Mesenteric fat pad (tissue), 1 donor: Measurements from ENCODE around the gene ARFGEF2. TPM values are rescaled to one million over a fixed set of nuclear protein-coding genes. Genes with fewer than 3 reads are reported as not detected.

Experiments
- DNase-seq: peaks from one replicate; pipeline ENCODE4 v3.0.0-alpha.2; 2020; ENCODE audit warnings: low spot score
- total RNA-seq: library from RNA; stranded (reverse); fragmentation: NEBNext Ultra II Directional; extraction: Animal tissue kit (Norgen Biotek cat#: 25700); gene quantifications from one replicate; pipeline ENCODE4 v1.2.1, GENCODE V29; 2021
- donor health status: DM: yes; HTN: yes; CAD: no.

The ARFGEF2 gene
- total RNA-seq, 1 donor from 2014 or later, result 30.1 TPM

DNA sequence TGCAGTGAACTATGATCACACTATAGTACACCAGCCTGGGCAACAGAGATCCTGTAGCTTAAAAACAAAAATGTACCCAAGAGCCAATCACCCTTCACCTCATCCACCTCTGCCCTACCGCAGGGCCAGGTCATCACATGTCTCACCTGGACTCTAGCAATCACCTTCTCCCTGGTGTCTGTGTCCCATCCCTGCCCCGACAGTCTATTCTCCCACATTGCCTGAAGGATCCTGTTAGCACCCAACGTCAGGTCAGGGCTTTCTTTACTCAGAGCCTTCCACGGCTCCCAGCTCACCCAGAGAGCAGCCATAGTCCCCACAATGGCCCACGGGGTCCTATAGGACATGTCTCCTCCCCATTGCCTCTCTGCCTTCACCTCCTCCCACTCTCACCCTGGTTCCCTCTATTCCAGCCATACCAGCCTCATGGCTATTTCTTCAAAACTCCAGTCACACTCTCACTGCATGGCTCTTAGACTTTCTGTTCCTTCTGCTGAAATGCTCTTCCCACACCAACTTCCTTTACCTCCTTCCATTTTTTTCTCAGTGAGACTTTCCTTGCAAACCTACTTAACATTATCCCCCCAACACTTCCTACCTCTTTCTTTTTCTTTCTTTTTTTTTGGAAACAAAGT is 22.5 kb upstream of the ARFGEF2 start:
- DNase-seq, result no peak

GRCh38 chr20:48899881-48900280 is 21.6 kb upstream of the ARFGEF2 start:
- no peak for DNase-seq

GRCh38 chr20:48901326-48901725 is 20.2 kb upstream of the ARFGEF2 start:
- DNase-seq, result no peak

DNA sequence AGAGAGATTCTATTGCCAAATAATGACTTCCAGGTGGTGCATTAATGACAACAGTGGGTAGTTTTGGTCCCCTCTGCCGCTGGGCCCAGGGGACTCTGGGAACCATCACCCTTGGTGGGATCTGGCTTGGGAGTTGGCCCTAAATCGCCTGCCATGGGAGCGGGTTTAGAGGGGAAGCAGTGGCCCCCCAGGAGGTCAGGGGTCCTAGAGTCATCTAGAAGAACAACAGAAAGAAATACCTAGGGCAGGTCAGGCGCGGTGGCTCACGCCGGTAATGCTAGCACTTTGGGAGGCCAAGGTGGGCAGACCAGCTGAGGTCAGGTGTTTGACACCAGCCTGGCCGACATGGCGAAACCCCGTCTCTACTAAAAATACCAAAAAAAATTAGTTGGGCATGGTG is 17.8 kb upstream of the ARFGEF2 start:
- DNase-seq, result no peak

GRCh38 chr20:48904566-48905296 is 16.8 kb upstream of the ARFGEF2 start:
- no peak for DNase-seq

GRCh38 chr20:48905297-48905647 is 16.2 kb upstream of the ARFGEF2 start:
- no peak for DNase-seq

DNA sequence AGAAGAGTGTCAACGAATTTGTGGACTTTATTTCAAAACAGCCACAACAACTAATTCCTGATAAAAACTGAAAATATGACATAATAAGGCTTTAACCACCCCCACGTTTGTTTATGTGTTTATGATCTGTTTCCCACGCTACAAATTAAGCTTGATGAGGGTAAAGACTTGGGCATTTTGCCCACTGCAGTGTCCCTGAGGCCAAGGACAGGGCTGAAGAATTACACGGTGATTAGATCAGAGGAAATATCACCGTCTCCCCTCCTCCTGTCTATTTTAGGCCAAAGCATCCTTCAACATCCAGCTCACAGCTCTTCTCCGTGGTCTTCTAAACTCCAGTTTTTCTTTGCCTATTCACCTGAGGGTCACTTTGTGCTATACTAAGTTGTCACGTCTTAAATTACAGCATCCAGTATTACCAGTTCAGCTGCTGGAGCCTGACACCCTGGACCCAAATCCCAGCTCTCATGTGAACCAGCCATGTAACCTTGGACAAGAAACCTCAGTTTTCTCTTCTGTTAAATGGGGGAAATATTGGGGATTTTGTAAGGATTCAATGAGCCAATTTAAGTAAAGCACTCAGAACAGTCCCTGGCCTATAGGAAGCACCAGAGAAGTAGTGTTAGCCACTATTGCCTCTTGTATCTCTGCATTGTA is 15.2 kb upstream of the ARFGEF2 start:
- DNase-seq, result no peak

GRCh38 chr20:48908656-48909319 is 12.7 kb upstream of the ARFGEF2 start:
- no peak for DNase-seq

- no peak for DNase-seq
Observed at GRCh38 chr20:48909910-48910309, 11.6 kb upstream of the ARFGEF2 start.

GRCh38 chr20:48910347-48910781 is 11.1 kb upstream of the ARFGEF2 start:
- no peak for DNase-seq

GRCh38 chr20:48912065-48912464 is 9.4 kb upstream of the ARFGEF2 start:
- DNase-seq, result peak; percentile 26

GRCh38 chr20:48916699-48917098 is 4.8 kb upstream of the ARFGEF2 start:
- DNase-seq, result no peak

DNA sequence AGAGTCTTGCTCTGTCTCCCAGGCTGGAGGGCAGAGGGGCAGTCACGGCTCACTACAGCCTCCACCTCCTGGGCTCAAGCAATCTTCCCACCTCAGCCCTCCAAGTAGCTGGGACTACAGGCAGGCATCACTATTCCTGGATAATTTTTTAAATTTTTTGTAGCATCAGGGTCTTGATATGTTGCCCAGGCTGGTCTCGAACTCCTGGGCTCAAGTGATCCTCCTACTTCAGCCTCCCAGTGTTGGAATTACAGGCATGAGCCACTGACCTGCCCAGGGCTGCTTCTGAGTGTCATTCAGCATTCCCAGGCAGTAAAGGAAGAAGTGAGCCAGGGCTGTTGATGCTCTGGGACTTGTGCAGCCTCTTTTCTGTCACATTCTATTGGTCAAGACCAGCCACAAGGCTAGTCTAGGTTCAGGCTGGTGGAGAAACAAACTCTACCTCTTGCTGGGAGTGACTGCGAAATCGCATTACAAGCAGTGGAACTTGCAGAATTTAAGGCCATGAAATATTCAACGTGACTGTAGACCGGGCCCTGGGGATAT is 2.1 kb upstream of the ARFGEF2 start:
- no peak for DNase-seq

DNA sequence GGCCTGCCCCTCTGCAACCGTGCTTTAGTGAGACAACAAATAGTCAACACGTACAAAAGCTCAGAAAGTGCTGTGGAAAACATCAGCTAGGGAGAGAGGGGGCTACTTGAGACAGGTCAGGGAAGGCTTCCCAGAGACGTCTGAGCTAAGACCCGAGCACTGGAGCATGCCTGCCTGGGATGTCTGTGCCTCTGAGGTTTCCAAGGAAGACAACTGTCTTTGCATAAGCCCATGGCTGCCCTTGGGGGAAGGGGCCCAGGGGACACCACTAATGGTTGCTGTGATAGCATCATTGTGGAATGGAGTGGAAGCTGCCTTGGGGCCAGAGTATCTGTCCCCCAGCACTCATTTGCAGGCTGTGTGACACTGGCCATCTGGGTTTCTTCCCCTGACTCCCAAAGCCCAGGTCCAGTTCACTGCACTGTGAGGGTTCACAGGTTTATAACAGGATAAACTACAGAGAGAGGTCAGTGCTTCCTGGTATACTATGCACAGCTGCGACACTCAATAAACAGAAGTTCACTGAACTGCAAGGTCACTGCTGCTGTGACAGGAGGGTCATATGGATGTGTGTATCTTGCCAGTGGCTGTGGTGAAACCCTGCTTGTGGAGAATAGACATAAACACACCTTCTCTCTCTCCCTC is 1.5 kb upstream of the ARFGEF2 start:
- DNase-seq, result no peak

DNA sequence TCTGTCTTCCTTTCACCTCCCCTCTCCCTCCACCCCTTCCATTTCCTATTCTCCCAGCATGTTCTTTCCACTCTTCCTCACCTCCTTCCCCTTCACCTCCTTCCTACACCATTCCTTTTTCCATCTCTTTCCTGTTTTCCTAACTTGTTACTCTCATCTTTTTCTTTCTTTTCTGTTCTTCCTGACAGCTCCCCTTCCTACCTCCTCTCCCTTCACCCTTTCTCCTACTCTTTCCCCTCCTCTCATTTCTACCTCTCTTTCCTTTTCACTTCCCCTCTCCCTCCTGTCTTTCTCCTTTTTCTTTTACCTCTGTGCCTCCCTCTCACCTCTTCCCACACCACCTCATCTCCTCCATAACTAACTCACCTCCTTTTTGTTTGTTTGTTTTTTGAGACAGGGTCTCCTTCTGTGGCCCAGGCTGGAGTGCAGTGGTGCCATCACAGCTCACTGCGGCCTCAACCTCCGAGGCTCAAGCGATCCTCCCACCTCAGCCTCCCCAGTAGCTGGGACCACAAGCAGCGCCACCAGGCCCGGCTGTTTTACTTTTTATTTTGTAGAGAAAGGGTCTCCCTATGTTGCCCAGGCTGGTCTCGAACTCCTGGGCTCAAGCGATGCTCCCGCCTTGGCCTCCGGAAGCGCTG is 864 bp upstream of the ARFGEF2 start:
- no peak for DNase-seq

- no peak for DNase-seq
Observed at GRCh38 chr20:48921883-48922820, 641 bp downstream of the ARFGEF2 start.

- DNase-seq, result no peak
Observed at GRCh38 chr20:48923149-48923718, 1.7 kb downstream of the ARFGEF2 start.

DNA sequence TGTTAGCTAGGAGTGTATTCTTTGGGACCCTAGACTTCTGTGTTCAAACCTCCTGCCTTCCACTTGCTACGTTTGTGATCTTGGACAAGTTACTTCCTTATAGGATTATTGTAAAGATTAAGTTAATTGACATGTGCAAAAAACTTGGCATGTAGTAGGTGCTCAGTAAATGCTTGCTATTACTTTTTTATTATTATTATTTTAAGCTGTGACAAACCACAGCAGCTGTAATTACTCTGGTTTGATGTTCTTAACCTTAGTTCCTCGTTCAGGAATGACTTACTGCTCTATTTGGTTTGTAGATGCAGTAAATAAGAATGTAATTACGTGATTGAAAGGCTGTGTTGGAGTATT is 3.2 kb downstream of the ARFGEF2 start:
- no peak for DNase-seq

- no peak for DNase-seq
Observed at GRCh38 chr20:48926267-48926666, 4.8 kb downstream of the ARFGEF2 start.
